Stimulated activated naive CD8-positive, alpha-beta T cell treated with anti-CD3 and anti-CD28 coated beads, Interleukin-15, Interleukin-2, amounts not matched to agents 100 U/mL and 50 U/mL, for 24 hours (primary cell): Measurements from ENCODE around the gene RNASE4.
A peak's percentile ranks its signal among the peaks of the same experiment; 100 is the strongest.
"Not testable (repeated sequence)": the region's sequence is repeated elsewhere in the genome, so short reads cannot be mapped to it uniquely, and the experiment has no call there.

ENCODE experiments used
- ATAC-seq: fragments of 150-1000 bp; cut with Tn5 transposase; one replicate; pipeline ENCODE4 v1.10.0; 2021
- DNase-seq: peaks from one replicate; pipeline ENCODE4 v3.0.0; 2021

The RNASE4 gene

GRCh38 chr14:20698934-20699333, 14.6 kb downstream of the RNASE4 start:
- ATAC-seq, result no peak
- DNase-seq, result no peak

- ATAC-seq (no peak), DNase-seq (no peak)
These were observed 15.6 kb downstream of the RNASE4 start for GRCh38 chr14:20699931-20700330.

- DNase-seq, result not testable (repeated sequence)
These were observed 16.6 kb downstream of the RNASE4 start for GRCh38 chr14:20700965-20701364.

GRCh38 chr14:20706657-20707355, 22.4 kb downstream of the RNASE4 start:
- ATAC-seq (no peak), DNase-seq (no peak)

More at GRCh38 chr14:20700965-20701364, 16.6 kb downstream of the RNASE4 start:
- not testable (repeated sequence) for ATAC-seq

- DNase-seq (no peak), ATAC-seq (no peak)
These were observed 23.3 kb downstream of the RNASE4 start for GRCh38 chr14:20707622-20708021.

- DNase-seq (no peak), ATAC-seq (no peak)
These were observed 26.9 kb downstream of the RNASE4 start for GRCh38 chr14:20711261-20711660.

GRCh38 chr14:20711685-20712084, 27.3 kb downstream of the RNASE4 start:
- no peak for DNase-seq
- ATAC-seq, result no peak

- no peak for DNase-seq
- no peak for ATAC-seq
These were observed 28.5 kb downstream of the RNASE4 start for GRCh38 chr14:20712904-20713303.

GRCh38 chr14:20714593-20715250, 30.4 kb downstream of the RNASE4 start:
- no peak for ATAC-seq
- DNase-seq, result no peak

GRCh38 chr14:20719777-20720176, 35.4 kb downstream of the RNASE4 start:
- ATAC-seq (no peak), DNase-seq (no peak)

- ATAC-seq, result no peak
These were observed 36.4 kb downstream of the RNASE4 start for GRCh38 chr14:20720741-20721140.

GRCh38 chr14:20722016-20722415, 37.7 kb downstream of the RNASE4 start:
- no peak for ATAC-seq
- no peak for DNase-seq

More at GRCh38 chr14:20720741-20721140, 36.4 kb downstream of the RNASE4 start:
- no peak for DNase-seq

GRCh38 chr14:20723488-20723887, 39.1 kb downstream of the RNASE4 start:
- ATAC-seq, result peak; percentile 40
- DNase-seq, result peak; percentile 6

GRCh38 chr14:20726121-20726520, 41.8 kb downstream of the RNASE4 start:
- ATAC-seq, DNase-seq: not testable (repeated sequence)

GRCh38 chr14:20726531-20726930, 42.2 kb downstream of the RNASE4 start:
- no peak for DNase-seq

GRCh38 chr14:20730891-20731290, 46.5 kb downstream of the RNASE4 start:
- DNase-seq (no peak), ATAC-seq (no peak)

More at GRCh38 chr14:20726531-20726930, 42.2 kb downstream of the RNASE4 start:
- no peak for ATAC-seq

GRCh38 chr14:20732477-20732876, 48.1 kb downstream of the RNASE4 start:
- no peak for DNase-seq
- no peak for ATAC-seq

- DNase-seq (no peak), ATAC-seq (no peak)
These were observed 48.7 kb downstream of the RNASE4 start for GRCh38 chr14:20732979-20733635.

GRCh38 chr14:20733684-20734429, 49.5 kb downstream of the RNASE4 start:
- no peak for ATAC-seq
- DNase-seq, result no peak

- no peak for ATAC-seq
- DNase-seq, result no peak
These were observed 50.1 kb downstream of the RNASE4 start for GRCh38 chr14:20734430-20734806.

GRCh38 chr14:20738292-20738691, 53.9 kb downstream of the RNASE4 start:
- DNase-seq, ATAC-seq: not testable (repeated sequence)

GRCh38 chr14:20742132-20742531, 57.8 kb downstream of the RNASE4 start:
- ATAC-seq (no peak), DNase-seq (no peak)
